ENCODE data around the gene RAB5IF.
"Not testable (repeated sequence)": the region's sequence is repeated elsewhere in the genome, so short reads cannot be mapped to it uniquely, and the experiment has no call there.

Gene RAB5IF

GRCh38 chr20:36564726-36565121 is 40.9 kb upstream of the RAB5IF start:
- not testable (repeated sequence) for H3K27me3 ChIP-seq (ENCODE audit: control insufficient read depth in 1 of 2, insufficient read depth in 1 of 2, low read length in 2 of 2); H3K79me1 ChIP-seq (replicated peaks; ENCODE audit: low read length, poor library complexity, severe bottlenecking); H3K4me2 ChIP-seq (ENCODE audit: low read length, poor library complexity, severe bottlenecking); H2BK120ac ChIP-seq (ENCODE audit: low read depth, low read length); H2AFZ ChIP-seq (ENCODE audit: low read depth, low read length); H3K18ac ChIP-seq (ENCODE audit: low read depth in 1 of 2, low read length in 2 of 2); H3K27ac ChIP-seq (ENCODE audit: low read length, poor library complexity, severe bottlenecking); H4K91ac ChIP-seq (ENCODE audit: low read length); H3K4me3 ChIP-seq (ENCODE audit: insufficient read depth in 1 of 2, low read depth in 1 of 2, low read length in 2 of 2); H2AK5ac ChIP-seq (ENCODE audit: low read length, severe bottlenecking); H2BK12ac ChIP-seq (ENCODE audit: low read length in 2 of 2); H3K4ac ChIP-seq (ENCODE audit: low read depth in 1 of 2, low read length in 2 of 2); H2BK15ac ChIP-seq (ENCODE audit: low read depth, poor library complexity, severe bottlenecking); DNase-seq; H3K4me1 ChIP-seq (ENCODE audit: control insufficient read depth, insufficient read depth, low read depth, low read length); H4K8ac ChIP-seq (ENCODE audit: low read length); H3K23ac ChIP-seq (ENCODE audit: low read length in 2 of 2); H3K14ac ChIP-seq (ENCODE audit: low read length in 2 of 2); H2BK5ac ChIP-seq (ENCODE audit: low read depth, low read length, poor library complexity, severe bottlenecking); H3K36me3 ChIP-seq (ENCODE audit: control insufficient read depth in 1 of 2, insufficient read depth in 2 of 2, low read depth in 1 of 2, low read length in 2 of 2); H3K9ac ChIP-seq (ENCODE audit: low read length)
- H3K9me3 ChIP-seq (ENCODE audit: control insufficient read depth, low read length): peaks cover 21% of the 10 kb centered on the region
- 90% methylated on average over 6 of the region's 6 CpGs for WGBS

- Histone ChIP-seq H2AK5ac (ENCODE audit: low read length, severe bottlenecking) (no peak overlapping the region), H3K4me3 (ENCODE audit: insufficient read depth in 1 of 2, low read depth in 1 of 2, low read length in 2 of 2) (no peak overlapping the region), H3K4ac (ENCODE audit: low read depth in 1 of 2, low read length in 2 of 2) (no peak overlapping the region), H3K18ac (ENCODE audit: low read depth in 1 of 2, low read length in 2 of 2) (no peak overlapping the region), H2BK5ac (ENCODE audit: low read depth, low read length, poor library complexity, severe bottlenecking) (no peak overlapping the region), H3K9ac (ENCODE audit: low read length) (no peak overlapping the region), H2BK12ac (ENCODE audit: low read length in 2 of 2) (no peak overlapping the region), H3K79me1 (replicated peaks; ENCODE audit: low read length, poor library complexity, severe bottlenecking) (peaks cover 3% of the 10 kb centered on the region), H2BK15ac (ENCODE audit: low read depth, poor library complexity, severe bottlenecking) (no peak overlapping the region), H3K27me3 (ENCODE audit: control insufficient read depth in 1 of 2, insufficient read depth in 1 of 2, low read length in 2 of 2) (peaks cover 0 to 9% of the 10 kb centered on the region in 2 experiments), H3K9me3 (ENCODE audit: control insufficient read depth, low read length) (peaks cover 21% of the 10 kb centered on the region), H3K36me3 (ENCODE audit: control insufficient read depth in 1 of 2, insufficient read depth in 2 of 2, low read depth in 1 of 2, low read length in 2 of 2) (no peaks in the 10 kb centered on the region), H3K4me2 (ENCODE audit: low read length, poor library complexity, severe bottlenecking) (no peak overlapping the region), H3K27ac (ENCODE audit: low read length, poor library complexity, severe bottlenecking) (no peak overlapping the region), H4K91ac (ENCODE audit: low read length) (no peak overlapping the region), H3K14ac (ENCODE audit: low read length in 2 of 2) (no peak overlapping the region), H3K23ac (ENCODE audit: low read length in 2 of 2) (no peak overlapping the region), H2AFZ (ENCODE audit: low read depth, low read length) (no peak overlapping the region), H3K4me1 (ENCODE audit: control insufficient read depth, insufficient read depth, low read depth, low read length) (peaks cover 3% of the 10 kb centered on the region), H4K8ac (ENCODE audit: low read length) (no peak overlapping the region), H2BK120ac (ENCODE audit: low read depth, low read length) (no peak overlapping the region)
- WGBS: 97% methylated on average over 2 of the region's 3 CpGs
- DNase-seq: no peak
Observed at GRCh38 chr20:36565520-36565919, 40.1 kb upstream of the RAB5IF start.

- no peak overlapping the region for H3K27ac ChIP-seq (ENCODE audit: low read length, poor library complexity, severe bottlenecking)
- H2AFZ ChIP-seq (ENCODE audit: low read depth, low read length): no peak overlapping the region
- H3K27me3 ChIP-seq (ENCODE audit: control insufficient read depth in 1 of 2, insufficient read depth in 1 of 2, low read length in 2 of 2): no peaks in the 10 kb centered on the region
- H3K9me3 ChIP-seq (ENCODE audit: control insufficient read depth, low read length): peaks cover 9% of the 10 kb centered on the region
- H3K36me3 ChIP-seq (ENCODE audit: control insufficient read depth in 1 of 2, insufficient read depth in 2 of 2, low read depth in 1 of 2, low read length in 2 of 2): no peaks in the 10 kb centered on the region
- H3K4me3 ChIP-seq (ENCODE audit: insufficient read depth in 1 of 2, low read depth in 1 of 2, low read length in 2 of 2): no peak overlapping the region
- peak overlapping the region in 1 of 2 experiments; percentile 73 for H3K18ac ChIP-seq (ENCODE audit: low read depth in 1 of 2, low read length in 2 of 2)
- H2BK5ac ChIP-seq (ENCODE audit: low read depth, low read length, poor library complexity, severe bottlenecking): no peak overlapping the region
- no peak overlapping the region for H3K23ac ChIP-seq (ENCODE audit: low read length in 2 of 2)
- H4K8ac ChIP-seq (ENCODE audit: low read length): no peak overlapping the region
- no peak overlapping the region for H3K4me2 ChIP-seq (ENCODE audit: low read length, poor library complexity, severe bottlenecking)
- no peak overlapping the region for H3K4ac ChIP-seq (ENCODE audit: low read depth in 1 of 2, low read length in 2 of 2)
- 60% methylated on average over 7 of the region's 7 CpGs for WGBS
- no peak overlapping the region for H2BK120ac ChIP-seq (ENCODE audit: low read depth, low read length)
- H3K4me1 ChIP-seq (ENCODE audit: control insufficient read depth, insufficient read depth, low read depth, low read length): peaks cover 18% of the 10 kb centered on the region
- H3K9ac ChIP-seq (ENCODE audit: low read length): no peak overlapping the region
- no peak overlapping the region for H3K14ac ChIP-seq (ENCODE audit: low read length in 2 of 2)
- H3K79me1 ChIP-seq (replicated peaks; ENCODE audit: low read length, poor library complexity, severe bottlenecking): peaks cover 2% of the 10 kb centered on the region
- peak; percentile 51 for DNase-seq
- H2BK12ac ChIP-seq (ENCODE audit: low read length in 2 of 2): no peak overlapping the region
- no peak overlapping the region for H4K91ac ChIP-seq (ENCODE audit: low read length)
- H2BK15ac ChIP-seq (ENCODE audit: low read depth, poor library complexity, severe bottlenecking): no peak overlapping the region
- H2AK5ac ChIP-seq (ENCODE audit: low read length, severe bottlenecking): peak overlapping the region; percentile 71
Observed at GRCh38 chr20:36569847-36570429, 35.6 kb upstream of the RAB5IF start.

- H2BK12ac ChIP-seq (ENCODE audit: low read length in 2 of 2): peak overlapping the region; percentile 31 to 63
- no peaks in the 10 kb centered on the region for H3K9me3 ChIP-seq (ENCODE audit: control insufficient read depth, low read length)
- H2BK15ac ChIP-seq (ENCODE audit: low read depth, poor library complexity, severe bottlenecking): peak overlapping the region; percentile 54
- H3K4me3 ChIP-seq (ENCODE audit: insufficient read depth in 1 of 2, low read depth in 1 of 2, low read length in 2 of 2): no peak overlapping the region
- peak overlapping the region; percentile 15 for H2AFZ ChIP-seq (ENCODE audit: low read depth, low read length)
- DNase-seq: peak; percentile 19
- no peaks in the 10 kb centered on the region for H3K36me3 ChIP-seq (ENCODE audit: control insufficient read depth in 1 of 2, insufficient read depth in 2 of 2, low read depth in 1 of 2, low read length in 2 of 2)
- peak overlapping the region in 1 of 2 experiments; percentile 56 for H3K4ac ChIP-seq (ENCODE audit: low read depth in 1 of 2, low read length in 2 of 2)
- H2BK5ac ChIP-seq (ENCODE audit: low read depth, low read length, poor library complexity, severe bottlenecking): no peak overlapping the region
- peak overlapping the region; percentile 49 to 96 for H3K18ac ChIP-seq (ENCODE audit: low read depth in 1 of 2, low read length in 2 of 2)
- H3K27ac ChIP-seq (ENCODE audit: low read length, poor library complexity, severe bottlenecking): peak overlapping the region; percentile 72
- 35% methylated on average over 17 of the region's 17 CpGs for WGBS
- H3K79me1 ChIP-seq (replicated peaks; ENCODE audit: low read length, poor library complexity, severe bottlenecking): no peaks in the 10 kb centered on the region
- H2AK5ac ChIP-seq (ENCODE audit: low read length, severe bottlenecking): peak overlapping the region; percentile 81
- H3K9ac ChIP-seq (ENCODE audit: low read length): no peak overlapping the region
- no peak overlapping the region for H3K14ac ChIP-seq (ENCODE audit: low read length in 2 of 2)
- H3K4me2 ChIP-seq (ENCODE audit: low read length, poor library complexity, severe bottlenecking): peak overlapping the region; percentile 76
- no peak overlapping the region for H2BK120ac ChIP-seq (ENCODE audit: low read depth, low read length)
- H3K4me1 ChIP-seq (ENCODE audit: control insufficient read depth, insufficient read depth, low read depth, low read length): peaks cover 26% of the 10 kb centered on the region
- H4K8ac ChIP-seq (ENCODE audit: low read length): peak overlapping the region; percentile 99
- no peak overlapping the region for H4K91ac ChIP-seq (ENCODE audit: low read length)
- no peaks in the 10 kb centered on the region for H3K27me3 ChIP-seq (ENCODE audit: control insufficient read depth in 1 of 2, insufficient read depth in 1 of 2, low read length in 2 of 2)
- no peak overlapping the region for H3K23ac ChIP-seq (ENCODE audit: low read length in 2 of 2)
Observed at GRCh38 chr20:36571564-36572504, 33.7 kb upstream of the RAB5IF start.

Data from mesenchymal stem cell (in vitro differentiated cells and primary cell).